Measurements from ENCODE around the gene ZBED3. TPM values are rescaled to one million over a fixed set of nuclear protein-coding genes. Genes with fewer than 3 reads are reported as not detected.

The ZBED3 gene
- total RNA-seq = 13.4 TPM
- long read RNA-seq, full-length matches to known transcripts = 39 of 44 reads
- long read RNA-seq, partial matches to known transcripts = 0 of 44 reads
- long read RNA-seq, other reads (novel, unspliced or antisense) = 5 of 44 reads

GRCh38 chr5:77086689-77087483, at the start of gene ZBED3:
Gene ZBED3, minus strand, starts transcription at chr5:77087285. Its CDS starts 9,407 bp downstream, at chr5:77077878.
- TF ChIP-seq CTCF (IDR thresholded peaks at IDR 0.05) = no peak
- H3K4me1 ChIP-seq = peaks cover 17% of the 10 kb centered on the region
- DNase-seq (peak; percentile 86), ATAC-seq (peak; percentile 88 to 90)
- intact Hi-C loops (cut with DNase I) = no loop called here
- H3K4me3 ChIP-seq = peak within 1 kb of the TSS; percentile 85
- no peaks in the 10 kb centered on the region for H3K27me3 ChIP-seq (ENCODE audit: low read depth)
- H3K27ac ChIP-seq = peak within 1 kb of the TSS; percentile 94
- no peaks in the 10 kb centered on the region for H3K9me3 ChIP-seq
- no peaks in the 10 kb centered on the region for H3K36me3 ChIP-seq

GRCh38 chr5:77133061-77133758, 46.1 kb upstream of the ZBED3 start:
- Histone ChIP-seq H3K27me3 (ENCODE audit: low read depth) (no peaks in the 10 kb centered on the region), H3K9me3 (no peaks in the 10 kb centered on the region), H3K4me1 (no peaks in the 10 kb centered on the region), H3K4me3 (no peak overlapping the region), H3K27ac (no peak overlapping the region), H3K36me3 (no peaks in the 10 kb centered on the region)
- DNase-seq (no peak), ATAC-seq (peak; percentile 71 to 80)
- intact Hi-C loops (cut with DNase I) = no loop called here
- no peak for TF ChIP-seq CTCF (IDR thresholded peaks at IDR 0.05)

DNA sequence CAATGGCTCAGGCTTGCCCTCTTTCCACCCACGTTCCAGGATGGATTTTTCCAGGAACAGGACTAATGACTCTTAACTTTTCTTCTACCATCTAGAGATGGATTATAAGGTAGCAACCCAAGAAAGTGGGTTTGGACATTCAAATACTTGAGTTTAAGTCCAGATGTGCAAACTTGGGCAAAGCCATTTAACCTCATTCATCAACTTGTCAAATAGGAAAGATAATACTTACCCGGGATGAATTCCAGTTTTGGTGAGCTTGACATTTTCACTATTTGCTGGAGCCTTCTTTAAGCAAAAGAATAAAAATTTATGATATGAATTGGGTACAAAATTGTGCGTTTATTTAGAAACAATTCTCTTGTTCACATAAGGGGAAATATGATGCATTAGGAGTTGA, 44.3 kb upstream of the ZBED3 start:
- ATAC-seq (no peak), DNase-seq (no peak)
- intact Hi-C loops (cut with DNase I) = no loop called here
- no peaks in the 10 kb centered on the region for H3K36me3 ChIP-seq
- no peak for TF ChIP-seq CTCF (IDR thresholded peaks at IDR 0.05)
- no peaks in the 10 kb centered on the region for H3K9me3 ChIP-seq
- H3K4me1 ChIP-seq = no peaks in the 10 kb centered on the region
- no peaks in the 10 kb centered on the region for H3K27me3 ChIP-seq (ENCODE audit: low read depth)
- no peak overlapping the region for H3K4me3 ChIP-seq
- no peak overlapping the region for H3K27ac ChIP-seq

- intact Hi-C loops (cut with DNase I) = no loop called here
- no peak for DNase-seq
- Histone ChIP-seq H3K36me3 (no peaks in the 10 kb centered on the region), H3K27ac (no peak overlapping the region), H3K9me3 (no peaks in the 10 kb centered on the region), H3K27me3 (ENCODE audit: low read depth) (no peaks in the 10 kb centered on the region), H3K4me1 (no peaks in the 10 kb centered on the region), H3K4me3 (no peak overlapping the region)
- ATAC-seq = no peak
- no peak for TF ChIP-seq CTCF (IDR thresholded peaks at IDR 0.05)
Observed at GRCh38 chr5:77129391-77129990, 42.4 kb upstream of the ZBED3 start.

DNA sequence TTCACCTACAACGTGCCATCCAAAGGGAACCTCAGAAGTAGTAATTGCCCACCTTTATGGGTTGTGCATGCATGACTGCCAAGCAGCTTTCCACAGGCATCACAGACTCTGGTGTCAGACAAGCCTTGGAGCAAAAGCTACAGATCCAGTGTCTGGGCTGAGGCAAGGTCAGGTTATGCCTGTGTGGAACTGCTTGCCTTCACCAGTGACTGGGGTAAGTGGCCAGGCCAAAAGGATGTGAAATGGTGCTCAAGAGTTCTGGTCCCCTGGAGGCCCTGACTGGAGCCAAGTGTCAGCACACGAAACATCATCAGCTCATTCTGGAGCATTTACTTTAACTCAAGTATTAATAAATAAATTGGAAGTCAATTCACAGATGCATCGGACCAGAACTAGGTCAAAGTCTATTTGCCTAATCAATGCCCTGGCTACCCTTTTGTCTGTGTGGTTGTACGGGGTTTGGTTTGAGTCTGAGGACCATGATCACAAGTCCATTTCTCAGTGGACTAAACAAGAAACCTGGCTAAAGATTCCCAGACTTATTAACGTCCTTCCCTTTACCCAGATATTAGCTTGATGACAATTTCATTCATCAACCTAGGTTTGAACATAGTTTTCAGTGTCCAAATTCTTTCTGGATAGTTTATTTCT, 41.5 kb upstream of the ZBED3 start:
- no peak for TF ChIP-seq CTCF (IDR thresholded peaks at IDR 0.05)
- no peak for DNase-seq
- ATAC-seq = no peak
- Histone ChIP-seq H3K27me3 (ENCODE audit: low read depth) (no peaks in the 10 kb centered on the region), H3K27ac (no peak overlapping the region), H3K4me3 (no peak overlapping the region), H3K4me1 (no peaks in the 10 kb centered on the region), H3K9me3 (no peaks in the 10 kb centered on the region), H3K36me3 (no peaks in the 10 kb centered on the region)
- intact Hi-C loops (cut with DNase I) = no loop called here

Measured in lower lobe of right lung (tissue), 2 donors.